ENCODE results near the gene CCNY.
"Not testable (repeated sequence)": the region's sequence is repeated elsewhere in the genome, so short reads cannot be mapped to it uniquely, and the experiment has no call there.

CCNY gene

GRCh38 chr10:35516102-35516670, 179.9 kb downstream of the CCNY start:
- TF ChIP-seq, protein P1, sequence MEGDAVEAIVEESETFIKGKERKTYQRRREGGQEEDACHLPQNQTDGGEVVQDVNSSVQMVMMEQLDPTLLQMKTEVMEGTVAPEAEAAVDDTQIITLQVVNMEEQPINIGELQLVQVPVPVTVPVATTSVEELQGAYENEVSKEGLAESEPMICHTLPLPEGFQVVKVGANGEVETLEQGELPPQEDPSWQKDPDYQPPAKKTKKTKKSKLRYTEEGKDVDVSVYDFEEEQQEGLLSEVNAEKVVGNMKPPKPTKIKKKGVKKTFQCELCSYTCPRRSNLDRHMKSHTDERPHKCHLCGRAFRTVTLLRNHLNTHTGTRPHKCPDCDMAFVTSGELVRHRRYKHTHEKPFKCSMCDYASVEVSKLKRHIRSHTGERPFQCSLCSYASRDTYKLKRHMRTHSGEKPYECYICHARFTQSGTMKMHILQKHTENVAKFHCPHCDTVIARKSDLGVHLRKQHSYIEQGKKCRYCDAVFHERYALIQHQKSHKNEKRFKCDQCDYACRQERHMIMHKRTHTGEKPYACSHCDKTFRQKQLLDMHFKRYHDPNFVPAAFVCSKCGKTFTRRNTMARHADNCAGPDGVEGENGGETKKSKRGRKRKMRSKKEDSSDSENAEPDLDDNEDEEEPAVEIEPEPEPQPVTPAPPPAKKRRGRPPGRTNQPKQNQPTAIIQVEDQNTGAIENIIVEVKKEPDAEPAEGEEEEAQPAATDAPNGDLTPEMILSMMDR (IDR thresholded peaks at IDR 0.05; ENCODE audit: control insufficient read depth, extremely low read depth, insufficient read depth), result no peak
- no peak overlapping the region for H3K4me3 ChIP-seq (ENCODE audit: low read depth, low read length)
- no peak for DNase-seq (ENCODE audit: low read depth)

DNA sequence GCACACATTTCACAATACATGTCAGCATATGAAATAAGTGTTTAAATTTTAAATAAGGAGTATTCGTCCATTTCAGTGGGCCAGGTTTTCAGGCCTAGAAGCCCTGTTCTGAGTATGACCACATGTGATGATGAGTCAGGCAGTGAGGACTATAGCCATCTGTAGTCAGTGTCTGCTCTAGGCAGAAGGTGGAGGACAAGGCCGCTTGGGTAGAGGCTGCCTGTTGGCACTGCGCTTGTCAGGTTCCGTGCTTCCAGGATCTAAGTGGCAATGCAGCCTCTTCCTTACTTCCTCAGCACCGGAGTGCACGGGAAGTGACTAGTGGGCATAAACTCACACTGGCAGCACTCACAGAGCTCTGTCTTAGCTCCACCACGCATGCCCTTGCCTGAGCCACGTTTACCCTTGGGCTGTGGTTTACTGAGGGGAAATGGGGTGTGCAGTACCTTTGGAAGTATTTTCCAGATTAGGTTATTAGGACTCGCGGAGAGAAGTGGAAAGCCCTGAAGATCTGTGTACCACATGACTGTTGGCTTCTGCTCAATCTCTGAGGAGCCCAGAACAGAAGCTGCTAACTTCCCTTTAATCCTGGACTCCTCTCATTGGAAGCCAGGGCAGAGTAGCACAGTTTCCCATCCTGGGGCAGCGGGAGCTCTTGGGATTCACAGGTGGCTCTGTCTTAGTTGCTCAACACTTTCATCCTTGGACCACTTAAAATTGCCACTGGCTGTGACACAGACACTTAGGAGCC, 181.3 kb downstream of the CCNY start:
- TF ChIP-seq, protein P1 (IDR thresholded peaks at IDR 0.05; ENCODE audit: control insufficient read depth, extremely low read depth, insufficient read depth), result no peak
- no peak for DNase-seq (ENCODE audit: low read depth)
- H3K4me3 ChIP-seq (ENCODE audit: low read depth, low read length), result no peak overlapping the region

- not testable (repeated sequence) for DNase-seq (ENCODE audit: low read depth)
Measured at GRCh38 chr10:35518187-35518586, 181.9 kb downstream of the CCNY start.

GRCh38 chr10:35520996-35521395, 184.7 kb downstream of the CCNY start:
- H3K4me3 ChIP-seq (ENCODE audit: low read depth, low read length), result no peak overlapping the region
- TF ChIP-seq, protein P1 (IDR thresholded peaks at IDR 0.05; ENCODE audit: control insufficient read depth, extremely low read depth, insufficient read depth), result no peak
- DNase-seq (ENCODE audit: low read depth), result no peak

More at GRCh38 chr10:35518187-35518586, 181.9 kb downstream of the CCNY start:
- H3K4me3 ChIP-seq (ENCODE audit: low read depth, low read length), result not testable (repeated sequence)

- H3K4me3 ChIP-seq (ENCODE audit: low read depth, low read length), result no peak overlapping the region
- no peak for DNase-seq (ENCODE audit: low read depth)
- TF ChIP-seq, protein P1 (IDR thresholded peaks at IDR 0.05; ENCODE audit: control insufficient read depth, extremely low read depth, insufficient read depth), result no peak
Measured at GRCh38 chr10:35523670-35524225, 187.4 kb downstream of the CCNY start.

DNA sequence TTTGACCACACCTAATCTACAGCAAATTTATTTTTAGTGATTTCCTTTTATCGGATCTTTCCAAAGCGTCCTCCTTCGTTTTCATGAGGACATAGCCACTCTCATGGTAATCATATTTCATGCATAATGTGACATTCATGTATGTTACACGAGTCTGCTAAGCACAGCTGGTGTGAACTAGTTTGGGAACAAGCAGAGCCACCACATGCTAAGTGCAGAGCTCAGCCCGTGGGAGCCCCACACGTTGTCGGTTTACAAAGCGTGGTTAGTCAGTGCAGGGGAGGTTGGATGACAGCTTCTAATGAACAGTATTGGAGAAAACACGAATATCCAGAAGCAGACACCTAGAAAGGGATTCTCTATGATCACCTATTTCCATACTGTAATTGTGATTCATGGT, 190.4 kb downstream of the CCNY start:
- DNase-seq (ENCODE audit: low read depth), result no peak
- no peak overlapping the region for H3K4me3 ChIP-seq (ENCODE audit: low read depth, low read length)
- TF ChIP-seq, protein P1 (IDR thresholded peaks at IDR 0.05; ENCODE audit: control insufficient read depth, extremely low read depth, insufficient read depth), result no peak

DNA sequence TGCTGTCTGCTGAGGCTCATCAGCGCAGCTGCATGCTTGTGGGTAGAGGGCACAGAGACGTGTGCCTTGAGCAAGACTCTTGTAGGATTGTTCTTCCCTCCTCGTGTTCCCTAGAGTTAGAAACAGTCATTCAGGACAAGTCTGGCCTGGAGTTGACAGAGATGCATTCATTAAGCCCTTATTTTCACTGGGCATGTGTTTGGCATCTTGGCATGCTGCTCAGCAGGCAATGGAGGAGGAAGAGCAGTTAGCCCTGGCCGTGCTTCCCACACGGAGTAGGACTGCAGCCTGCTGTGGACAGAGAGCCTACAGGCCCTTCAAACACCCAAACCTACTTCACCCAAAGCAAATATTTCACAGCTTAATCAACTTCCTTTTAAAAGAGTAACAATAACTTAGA, 195.8 kb downstream of the CCNY start:
- H3K4me3 ChIP-seq (ENCODE audit: low read depth, low read length), result no peak overlapping the region
- TF ChIP-seq, protein P1 (IDR thresholded peaks at IDR 0.05; ENCODE audit: control insufficient read depth, extremely low read depth, insufficient read depth), result no peak
- no peak for DNase-seq (ENCODE audit: low read depth)

Measured in LNCaP clone FGC (cell line).